Loucy (cell line): ENCODE data around the gene PLG.

Experiments used
- H2AFZ ChIP-seq: fragments of 200-600 bp; sonication (generic); 2 replicates; pipeline ENCODE4 v1.6.0; 2016; ENCODE audit warnings: antibody characterized with exemption, mild to moderate bottlenecking, low read length, moderate library complexity
- H3F3A ChIP-seq: fragments of 200-600 bp; 2 replicates; pipeline ENCODE4 v1.6.0; 2016; ENCODE audit warnings: antibody characterized with exemption, low read depth, mild to moderate bottlenecking
- H3K27me3 ChIP-seq: fragments of 200-600 bp; sonication (generic); 2 replicates; pipeline ENCODE4 v1.6.1; 2014; ENCODE audit warnings: low read length, mild to moderate bottlenecking; ENCODE audit not compliant: insufficient read depth, poor library complexity, severe bottlenecking
- H3K36me3 ChIP-seq: fragments of 200-600 bp; sonication (generic); 2 replicates; pipeline ENCODE4 v1.6.1; 2016; ENCODE audit warnings: low read length; ENCODE audit not compliant: insufficient read depth
- H3K4me1 ChIP-seq: fragments of 200-600 bp; sonication (generic); 2 replicates; pipeline ENCODE4 v1.5.1; 2014; ENCODE audit warnings: low read length, mild to moderate bottlenecking; ENCODE audit not compliant: insufficient read depth, poor library complexity, severe bottlenecking
- H3K4me2 ChIP-seq: fragments of 200-600 bp; sonication (generic); 2 replicates; pipeline ENCODE4 v1.6.0; 2014; ENCODE audit warnings: antibody characterized with exemption, low read length, low read depth, mild to moderate bottlenecking; ENCODE audit not compliant: poor library complexity, severe bottlenecking
- H3K4me3 ChIP-seq: fragments of 200-600 bp; sonication (generic); 2 replicates; pipeline ENCODE4 v1.5.1; 2014; ENCODE audit warnings: low read length, mild to moderate bottlenecking, mixed read lengths; ENCODE audit not compliant: poor library complexity, severe bottlenecking
- H3K79me2 ChIP-seq: fragments of 200-600 bp; sonication (generic); 2 replicates; pipeline ENCODE4 v1.6.1; 2014; ENCODE audit warnings: low read length; ENCODE audit not compliant: insufficient read depth
- H3K9ac ChIP-seq: fragments of 200-600 bp; sonication (generic); 2 replicates; pipeline ENCODE4 v1.6.0; 2014; ENCODE audit warnings: mild to moderate bottlenecking, low read depth, low read length, moderate library complexity; ENCODE audit not compliant: poor library complexity, severe bottlenecking
- H3K9me2 ChIP-seq: fragments of 200-600 bp; sonication (generic); replicated peaks from 2 replicates; pipeline ENCODE4 v1.6.1; 2016; ENCODE audit warnings: low read depth, low read length, mixed read lengths
- H3K9me3 ChIP-seq: fragments of 200-600 bp; sonication (generic); 2 replicates; pipeline ENCODE4 v1.6.1; 2014; ENCODE audit warnings: mild to moderate bottlenecking, antibody characterized with exemption, low read length, low read depth; ENCODE audit not compliant: insufficient read depth
- H4K20me1 ChIP-seq: fragments of 200-600 bp; sonication (generic); 2 replicates; pipeline ENCODE4 v1.6.0; 2014; ENCODE audit warnings: antibody characterized with exemption, low read length, mild to moderate bottlenecking; ENCODE audit not compliant: insufficient read depth, poor library complexity, severe bottlenecking
- CTCF ChIP-seq: fragments of 200-600 bp; sonication (generic); conservative IDR thresholded peaks from 2 replicates; pipeline ENCODE4 v1.5.1; 2014; ENCODE audit warnings: mild to moderate bottlenecking, antibody characterized with exemption, low read length
- EZH2phosphoT487 ChIP-seq: fragments of 200-600 bp; IDR thresholded peaks from 2 replicates; pipeline ENCODE4 v1.6.1; 2018; ENCODE audit warnings: antibody characterized with exemption, mild to moderate bottlenecking, moderate library complexity, borderline replicate concordance

The PLG gene

GRCh38 chr6:160788806-160789205 lies 86.8 kb downstream of the PLG start:
- no peaks in the 10 kb centered on the region for H3K36me3 ChIP-seq
- H3K79me2 ChIP-seq: no peaks in the 10 kb centered on the region
- no peak overlapping the region for H2AFZ ChIP-seq
- H3K9me2 ChIP-seq: no peaks in the 10 kb centered on the region
- no peaks in the 10 kb centered on the region for H3F3A ChIP-seq
- H3K4me2 ChIP-seq: no peak overlapping the region
- no peak overlapping the region for H3K9ac ChIP-seq
- no peaks in the 10 kb centered on the region for H3K4me1 ChIP-seq
- no peak overlapping the region for H3K4me3 ChIP-seq
- no peaks in the 10 kb centered on the region for H3K9me3 ChIP-seq
- no peak for TF ChIP-seq CTCF
- TF ChIP-seq EZH2phosphoT487: no peak
- H3K27me3 ChIP-seq: no peaks in the 10 kb centered on the region
- H4K20me1 ChIP-seq: no peaks in the 10 kb centered on the region

- H3K9ac ChIP-seq: no peak overlapping the region
- H4K20me1 ChIP-seq: no peaks in the 10 kb centered on the region
- no peak overlapping the region for H3K4me3 ChIP-seq
- no peaks in the 10 kb centered on the region for H3K9me3 ChIP-seq
- TF ChIP-seq CTCF: no peak
- TF ChIP-seq EZH2phosphoT487: no peak
- H3K4me1 ChIP-seq: no peaks in the 10 kb centered on the region
- no peak overlapping the region for H2AFZ ChIP-seq
- H3K9me2 ChIP-seq: no peaks in the 10 kb centered on the region
- no peaks in the 10 kb centered on the region for H3F3A ChIP-seq
- no peak overlapping the region for H3K4me2 ChIP-seq
- no peaks in the 10 kb centered on the region for H3K27me3 ChIP-seq
- H3K36me3 ChIP-seq: no peaks in the 10 kb centered on the region
- no peaks in the 10 kb centered on the region for H3K79me2 ChIP-seq
These were observed 87.4 kb downstream of the PLG start for GRCh38 chr6:160789263-160790027.

GRCh38 chr6:160790028-160790792 lies 88.2 kb downstream of the PLG start:
- Histone ChIP-seq H3K4me2 (no peak overlapping the region), H3K79me2 (no peaks in the 10 kb centered on the region), H3K9ac (no peak overlapping the region), H2AFZ (no peak overlapping the region), H4K20me1 (no peaks in the 10 kb centered on the region), H3K4me1 (no peaks in the 10 kb centered on the region), H3K36me3 (no peaks in the 10 kb centered on the region), H3K9me2 (no peaks in the 10 kb centered on the region), H3K27me3 (no peaks in the 10 kb centered on the region), H3K9me3 (no peaks in the 10 kb centered on the region), H3F3A (no peaks in the 10 kb centered on the region), H3K4me3 (no peak overlapping the region)
- TF ChIP-seq CTCF (no peak), EZH2phosphoT487 (no peak)
